Panc1 (cell line): ENCODE data around the gene ADPRHL1. TPM values are rescaled to one million over a fixed set of nuclear protein-coding genes. Genes with fewer than 3 reads are reported as not detected.

Source experiments
- ATAC-seq: fragments of 200-7000 bp; cut with Tn5 transposase; 2 replicates; pipeline ENCODE4 v1.9.1; 2020; ENCODE audit warnings: mild to moderate bottlenecking, moderate library complexity
- BruUV-seq: library from RNA; stranded (reverse); fragments of 400-500 nt; replicated peaks from 2 replicates; lab custom pipeline; 2021; lab: Mats Ljungman, UMichigan
- CTCF ChIA-PET: fragments of 300-600 bp; sonication (Branson Sonifier 250); formaldehyde crosslinking; loops from one replicate; lab custom pipeline; 2022; ENCODE audit warnings: antibody characterized with exemption; lab: Charles Lee
- POLR2A ChIA-PET: fragments of 300-600 bp; sonication (Branson Sonifier 250); formaldehyde crosslinking; loops from one replicate; lab custom pipeline; 2022; ENCODE audit warnings: antibody characterized with exemption; lab: Charles Lee
- DNase-seq: peaks from one replicate; pipeline ENCODE4 v3.0.0-alpha.2; 2010; ENCODE audit warnings: low read depth, low spot score
- H3K27ac ChIP-seq: 2 replicates; pipeline ENCODE4 v1.5.1; 2011; ENCODE audit warnings: mild to moderate bottlenecking, low read length, inconsistent platforms
- H3K27me3 ChIP-seq: fragments of 200-500 bp; sonication (Bioruptor generic); 2 replicates; pipeline ENCODE4 v1.6.0; 2014; ENCODE audit warnings: low read length, inconsistent platforms; ENCODE audit not compliant: control insufficient read depth, insufficient read depth
- H3K36me3 ChIP-seq: fragments of 200-500 bp; sonication (Bioruptor generic); 2 replicates; pipeline ENCODE4 v1.5.1; 2014; ENCODE audit warnings: inconsistent platforms, mild to moderate bottlenecking, low read length, moderate library complexity; ENCODE audit not compliant: control insufficient read depth, insufficient read depth
- H3K4me1 ChIP-seq: 2 replicates; pipeline ENCODE4 v1.5.1; 2011; ENCODE audit warnings: inconsistent platforms, mild to moderate bottlenecking, low read length, moderate library complexity; ENCODE audit not compliant: control insufficient read depth, insufficient read depth
- H3K4me3 ChIP-seq, 2 experiments: 2 replicates each; pipeline ENCODE4 v1.5.1; 2011 to 2012; ENCODE audit warnings: low read depth in 2 of 2, low read length in 2 of 2, mild to moderate bottlenecking in 2 of 2, inconsistent platforms in 1 of 2, moderate library complexity in 1 of 2
- H3K9me3 ChIP-seq: fragments of 200-500 bp; sonication (Bioruptor generic); 2 replicates; pipeline ENCODE4 v1.5.1; 2014; ENCODE audit warnings: low read depth, mild to moderate bottlenecking, inconsistent platforms, low read length, moderate library complexity; ENCODE audit not compliant: control insufficient read depth, insufficient read depth
- CTCF ChIP-seq: fragments of 450-650 bp; IDR thresholded peaks from 2 replicates; pipeline ENCODE4 v1.5.1; 2017; ENCODE audit warnings: mild to moderate bottlenecking
- POLR2AphosphoS5 ChIP-seq: IDR thresholded peaks from 2 replicates; pipeline ENCODE4 v1.6.1; 2012; ENCODE audit warnings: mild to moderate bottlenecking, low read depth, low read length, moderate library complexity
- REST ChIP-seq, 2 experiments: IDR thresholded peaks; 2 replicates each; pipeline ENCODE4 v1.6.1; 2011 to 2012; ENCODE audit warnings: low read depth in 2 of 2, control low read depth in 1 of 2, low read length in 1 of 2, mild to moderate bottlenecking in 1 of 2, moderate library complexity in 1 of 2; ENCODE audit not compliant: insufficient read depth in 1 of 2
- SIN3A ChIP-seq: IDR thresholded peaks from 2 replicates; pipeline ENCODE4 v1.6.1; 2012; ENCODE audit warnings: low read depth, mild to moderate bottlenecking, low read length, moderate library complexity, borderline replicate concordance; ENCODE audit not compliant: insufficient read depth
- TCF7L2 ChIP-seq: IDR thresholded peaks from 2 replicates; pipeline ENCODE4 v1.6.1; 2011; ENCODE audit warnings: mild to moderate bottlenecking, low read depth, low read length, inconsistent platforms
- in situ Hi-C: cut with HindIII; loops from 2 replicates; pipeline ENCODE4 v1.10.0; 2016; ENCODE audit warnings: low sequenced_read_pairs, low pct_unique_long_range_greater_than_20kb
- intact Hi-C: fragments of 100-400 bp; cut with micrococcal nuclease; formaldehyde crosslinking; loops from one replicate; pipeline ENCODE4 v1.10.0; 2022; ENCODE audit not compliant: unreplicated experiment
- total RNA-seq: library from RNA; stranded (reverse); gene quantifications from one replicate; pipeline ENCODE4 v1.2.1, GENCODE V29; 2021; ENCODE audit not compliant: unreplicated experiment

Gene ADPRHL1
- total RNA-seq, 1 experiment from 2014 or later: 4.8 TPM

GRCh38 chr13:113408562-113408961 lies 44.7 kb downstream of the ADPRHL1 start:
- no peaks in the 10 kb centered on the region for H3K36me3 ChIP-seq
- DNase-seq (no peak), ATAC-seq (no peak)
- H3K4me3 ChIP-seq: no peak overlapping the region
- in situ Hi-C loops: no loop called here
- TF ChIP-seq REST (IDR thresholded peaks at IDR 0.05; ENCODE audit: insufficient read depth in 1 of 2, low read depth in 2 of 2, low read length in 1 of 2): no peak
- TF ChIP-seq SIN3A: no peak
- no peak for TF ChIP-seq POLR2AphosphoS5
- TF ChIP-seq CTCF: no peak
- no peak for TF ChIP-seq TCF7L2
- no TSS peak for BruUV-seq
- ChIA-PET CTCF (interaction anchor here (0.6 kb wide), 1 partner anchor 29 kb away, joined by 5 read pairs; no protein-coding TSS in a partner anchor), POLR2A (no interaction called here)
- intact Hi-C loops: no loop called here
- H3K9me3 ChIP-seq: no peaks in the 10 kb centered on the region
- H3K4me1 ChIP-seq: peaks cover 8% of the 10 kb centered on the region
- H3K27me3 ChIP-seq: no peaks in the 10 kb centered on the region
- H3K27ac ChIP-seq: no peak overlapping the region

GRCh38 chr13:113407531-113408393 lies 45.5 kb downstream of the ADPRHL1 start:
- no TSS peak for BruUV-seq
- no peak for DNase-seq
- no peaks in the 10 kb centered on the region for H3K36me3 ChIP-seq
- no peak for TF ChIP-seq REST (IDR thresholded peaks at IDR 0.05; ENCODE audit: insufficient read depth in 1 of 2, low read depth in 2 of 2, low read length in 1 of 2)
- no peak for TF ChIP-seq POLR2AphosphoS5
- no peak for TF ChIP-seq TCF7L2
- no peak for TF ChIP-seq CTCF
- TF ChIP-seq SIN3A: no peak
- H3K9me3 ChIP-seq: no peaks in the 10 kb centered on the region
- peaks cover 8% of the 10 kb centered on the region for H3K4me1 ChIP-seq
- intact Hi-C loops (no loop called here), in situ Hi-C loops (no loop called here)
- CTCF ChIA-PET: interaction anchor here (0.6 kb wide), 1 partner anchor 28 kb away, joined by 5 read pairs; no protein-coding TSS in a partner anchor
- POLR2A ChIA-PET: interaction anchor here (0.6 kb wide), 1 partner anchor 43 kb away, joined by 3 read pairs; no protein-coding TSS in a partner anchor
- H3K4me3 ChIP-seq: no peak overlapping the region
- no peak overlapping the region for H3K27ac ChIP-seq
- no peak for ATAC-seq
- no peaks in the 10 kb centered on the region for H3K27me3 ChIP-seq
